HG02610 (cell line): ENCODE results near the gene HPD.

Experiments used
- ATAC-seq: cut with Tn5 transposase; IDR thresholded peaks from one replicate; pipeline ENCODE4 v1.9.1; 2021; ENCODE audit warnings: mild to moderate bottlenecking, moderate library complexity; ENCODE audit not compliant: unreplicated experiment

HPD gene

DNA sequence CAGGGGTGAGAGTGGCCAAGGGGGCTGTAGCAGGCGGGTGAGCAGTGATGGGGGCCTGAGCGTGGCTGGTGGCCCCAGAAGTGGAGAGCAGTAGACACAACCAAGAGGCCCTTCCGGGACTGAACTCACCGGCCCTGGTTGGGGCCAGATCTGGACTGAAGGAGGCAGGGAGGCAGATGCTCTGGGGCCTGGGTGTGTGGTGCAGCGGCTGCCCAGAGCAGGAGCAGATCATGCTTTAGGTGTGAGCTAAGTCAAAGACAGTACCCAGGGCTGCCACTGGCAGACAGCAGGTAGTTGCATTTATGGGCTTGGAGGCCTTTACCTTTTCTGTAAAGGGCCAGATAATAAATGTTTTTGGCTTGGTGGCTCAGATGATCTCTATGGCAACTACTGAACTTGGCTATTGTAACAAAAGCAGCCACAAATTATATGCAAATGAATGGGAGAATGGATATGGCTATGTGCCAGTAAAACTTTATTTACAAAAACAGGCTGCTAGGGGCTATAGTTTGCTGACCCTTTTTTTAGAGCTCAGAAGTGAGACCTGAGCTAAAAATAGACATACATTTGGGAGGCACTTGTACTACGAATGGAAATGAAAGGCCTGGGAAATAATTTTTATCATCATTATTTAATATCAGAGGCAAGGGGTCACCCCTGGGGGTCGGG is 29.3 kb downstream of the HPD start:
- no peak for ATAC-seq

DNA sequence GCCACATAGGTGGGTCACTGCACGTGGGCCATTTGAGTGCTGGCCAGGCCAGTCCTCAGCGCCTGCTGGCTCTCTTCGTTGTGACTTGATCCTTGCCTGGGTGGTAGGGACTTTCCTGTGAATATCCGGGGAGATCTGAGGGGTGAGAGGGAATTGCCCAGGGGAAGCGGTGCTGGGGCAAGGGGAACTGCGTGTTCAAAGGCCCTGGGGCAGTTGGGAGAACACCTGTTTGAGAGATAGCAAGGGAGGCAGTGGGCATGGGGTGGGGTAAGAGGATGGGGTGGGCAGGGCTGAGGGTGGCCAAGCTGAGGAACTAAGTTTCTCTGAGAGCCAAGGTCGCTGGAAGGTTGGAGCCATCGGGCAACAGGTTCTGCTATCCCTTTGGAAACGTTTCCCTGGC is 29.8 kb downstream of the HPD start:
- ATAC-seq = no peak

DNA sequence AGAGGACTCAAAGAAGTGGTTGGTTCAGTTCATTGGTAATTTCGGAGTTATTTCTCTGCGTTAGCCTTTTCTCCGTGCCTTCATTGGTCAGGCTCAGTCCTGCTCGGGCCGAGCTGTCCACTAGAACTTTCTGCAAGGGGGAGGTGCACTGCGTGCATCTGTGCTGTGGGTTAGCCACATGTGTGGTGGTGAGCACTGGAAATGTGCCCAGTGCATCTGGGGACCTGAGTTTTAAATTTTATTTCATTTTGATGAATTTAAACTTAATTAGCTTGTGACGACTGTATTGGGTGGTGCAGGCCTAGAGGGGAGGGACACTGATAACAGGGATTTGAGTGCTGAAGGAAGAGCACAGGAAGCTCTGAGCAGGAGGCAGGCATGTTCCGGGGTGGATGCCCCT is 30.4 kb downstream of the HPD start:
- no peak for ATAC-seq

DNA sequence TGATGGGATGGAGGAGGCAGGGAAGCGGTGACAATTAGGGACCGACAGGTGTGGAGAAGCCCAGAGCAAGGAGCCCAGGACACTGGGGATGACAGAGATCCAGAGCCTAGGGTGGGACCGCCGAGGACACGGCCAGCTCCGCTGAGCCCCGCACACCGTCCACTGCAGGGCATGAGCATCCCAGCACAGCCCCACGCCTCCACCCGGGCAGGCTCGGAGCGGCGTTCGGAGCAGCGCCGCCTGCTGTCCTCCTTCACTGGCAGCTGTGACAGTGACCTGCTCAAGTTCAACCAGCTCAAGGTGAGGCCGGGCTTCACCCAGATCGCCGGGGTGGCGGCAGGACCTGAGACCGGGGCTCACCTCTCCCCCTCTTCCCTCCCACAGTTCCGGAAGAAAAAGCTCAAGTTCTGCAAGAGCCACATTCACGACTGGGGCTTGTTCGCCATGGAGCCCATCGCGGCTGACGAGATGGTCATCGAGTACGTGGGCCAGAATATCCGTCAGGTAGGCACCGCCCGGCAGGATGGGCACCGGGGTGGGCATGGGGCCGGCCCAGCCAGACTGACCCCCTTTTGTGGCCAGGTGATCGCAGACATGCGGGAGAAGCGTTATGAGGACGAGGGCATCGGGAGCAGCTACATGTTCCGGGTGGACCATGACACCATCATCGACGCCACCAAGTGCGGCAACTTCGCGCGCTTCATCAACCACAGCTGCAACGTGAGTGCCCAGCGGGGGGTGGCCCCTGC is 31.1 kb downstream of the HPD start:
- ATAC-seq = no peak

DNA sequence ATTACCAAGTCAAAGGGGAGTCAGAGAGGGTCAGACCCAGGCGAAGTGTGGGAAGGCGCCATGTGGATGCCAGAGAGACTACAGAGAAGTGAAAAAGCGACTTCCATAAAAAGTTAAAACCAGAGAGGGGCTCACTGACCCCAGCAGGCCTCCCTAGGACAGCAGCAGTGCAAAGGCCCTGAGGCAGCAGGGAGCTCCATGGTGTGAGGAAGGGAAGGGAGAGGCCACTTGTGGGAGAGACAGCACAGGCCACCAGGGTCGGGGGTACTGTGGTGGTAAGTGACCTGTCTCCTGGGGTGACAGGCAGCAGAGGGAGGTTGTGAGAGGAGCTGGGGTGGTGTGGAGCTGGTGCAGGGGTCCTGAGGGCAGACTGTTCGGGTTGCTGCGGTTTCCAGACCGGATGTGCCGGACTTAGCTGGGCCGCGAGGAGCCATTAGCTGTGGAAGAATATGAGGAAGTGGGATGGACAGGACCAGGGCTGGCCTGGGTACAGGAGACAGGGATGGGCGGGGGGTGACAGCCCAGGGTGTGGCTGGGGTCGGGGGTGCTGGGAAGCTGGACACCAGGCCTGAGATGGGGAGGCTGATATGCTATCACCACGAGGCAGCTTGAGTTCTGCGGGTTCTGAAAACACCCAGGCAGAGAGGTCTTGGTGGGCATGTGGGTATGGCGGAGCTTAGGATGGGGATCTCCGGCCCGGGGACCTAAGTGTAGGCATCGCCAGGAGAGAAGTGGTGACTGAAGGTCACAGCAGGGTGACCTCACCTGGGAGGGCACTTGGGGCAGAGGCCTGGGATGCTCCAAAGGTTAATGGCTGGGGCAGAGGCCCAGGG is 32.1 kb downstream of the HPD start:
- no peak for ATAC-seq

DNA sequence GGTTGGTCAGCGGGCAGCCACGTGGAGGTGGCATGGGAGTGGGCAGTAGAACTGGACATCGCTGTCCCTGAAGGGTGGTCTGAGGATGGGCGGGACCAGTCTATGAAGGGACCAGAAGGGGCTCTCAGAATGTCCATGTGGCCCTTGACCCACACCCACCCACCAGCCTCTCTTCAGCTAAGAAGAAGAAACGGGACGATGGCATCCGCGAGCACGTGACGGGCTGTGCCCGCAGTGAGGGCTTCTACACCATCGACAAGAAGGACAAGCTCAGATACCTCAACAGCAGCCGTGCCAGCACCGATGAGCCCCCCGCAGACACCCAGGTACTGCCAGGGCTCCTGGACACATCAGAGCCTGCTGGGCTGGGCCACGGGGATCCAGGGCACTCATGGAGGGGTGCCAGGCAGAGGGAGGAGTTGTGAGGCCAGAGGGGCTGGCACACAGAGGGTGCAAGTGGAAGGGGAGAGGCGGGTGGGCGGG is 33.6 kb downstream of the HPD start:
- ATAC-seq = no peak

DNA sequence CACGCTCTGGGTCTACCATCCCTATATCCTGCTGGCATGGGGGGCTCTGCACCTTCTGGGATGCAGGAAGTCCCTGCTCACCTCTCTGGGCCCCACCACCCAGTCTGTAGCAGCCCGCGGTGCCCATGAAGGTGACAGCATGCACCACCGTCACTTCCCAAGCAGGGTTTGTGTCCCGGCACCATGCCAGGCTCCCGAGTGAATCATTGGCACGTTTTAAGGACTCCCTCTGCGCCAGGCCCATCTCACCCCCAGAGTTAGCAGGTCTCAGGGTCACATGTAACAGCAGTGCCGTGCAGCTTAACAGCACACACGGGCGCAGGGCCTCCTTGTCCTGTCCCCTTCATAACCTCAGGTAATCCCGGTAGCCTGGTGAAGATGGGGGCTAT is 34.9 kb downstream of the HPD start:
- ATAC-seq = no peak

DNA sequence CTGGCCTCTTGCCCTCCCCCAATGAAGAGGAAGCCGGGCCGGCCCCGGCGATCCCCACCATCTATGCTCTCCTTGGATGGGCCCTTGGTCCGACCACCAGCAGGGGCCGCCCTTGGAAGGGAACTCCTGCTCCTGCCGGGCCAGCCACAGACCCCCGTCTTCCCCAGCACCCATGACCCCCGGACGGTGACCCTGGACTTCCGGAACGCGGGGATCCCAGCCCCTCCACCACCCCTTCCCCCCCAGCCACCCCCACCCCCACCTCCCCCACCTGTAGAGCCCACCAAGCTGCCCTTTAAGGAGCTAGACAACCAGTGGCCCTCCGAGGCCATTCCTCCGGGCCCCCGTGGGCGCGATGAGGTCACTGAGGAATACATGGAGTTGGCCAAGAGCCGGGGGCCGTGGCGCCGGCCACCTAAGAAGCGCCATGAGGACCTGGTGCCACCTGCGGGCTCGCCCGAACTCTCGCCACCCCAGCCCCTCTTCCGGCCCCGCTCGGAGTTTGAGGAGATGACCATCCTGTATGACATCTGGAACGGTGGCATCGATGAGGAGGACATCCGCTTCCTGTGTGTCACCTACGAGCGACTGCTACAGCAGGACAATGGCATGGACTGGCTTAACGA is 35.4 kb downstream of the HPD start:
- no peak for ATAC-seq

DNA sequence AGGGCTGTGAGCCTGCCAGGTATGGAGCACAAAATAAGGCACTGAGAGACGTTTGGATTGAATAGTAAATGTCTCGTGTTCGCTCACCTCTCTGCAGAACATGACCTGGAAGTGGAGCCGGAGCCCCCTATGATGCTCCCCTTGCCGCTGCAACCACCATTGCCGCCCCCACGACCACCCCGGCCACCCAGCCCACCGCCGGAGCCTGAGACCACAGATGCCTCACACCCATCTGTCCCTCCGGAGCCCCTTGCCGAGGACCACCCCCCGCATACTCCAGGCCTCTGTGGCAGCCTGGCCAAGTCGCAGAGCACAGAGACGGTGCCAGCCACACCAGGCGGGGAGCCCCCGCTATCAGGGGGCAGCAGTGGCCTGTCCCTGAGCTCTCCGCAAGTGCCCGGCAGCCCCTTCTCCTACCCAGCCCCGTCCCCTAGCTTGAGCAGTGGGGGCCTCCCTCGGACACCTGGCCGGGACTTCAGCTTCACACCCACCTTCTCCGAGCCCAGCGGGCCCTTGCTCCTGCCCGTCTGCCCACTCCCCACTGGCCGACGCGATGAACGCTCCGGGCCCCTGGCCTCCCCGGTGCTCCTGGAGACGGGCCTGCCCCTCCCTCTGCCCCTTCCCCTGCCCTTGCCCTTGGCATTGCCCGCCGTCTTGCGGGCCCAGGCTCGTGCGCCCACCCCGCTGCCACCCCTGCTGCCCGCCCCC is 36.1 kb downstream of the HPD start:
- ATAC-seq = no peak

DNA sequence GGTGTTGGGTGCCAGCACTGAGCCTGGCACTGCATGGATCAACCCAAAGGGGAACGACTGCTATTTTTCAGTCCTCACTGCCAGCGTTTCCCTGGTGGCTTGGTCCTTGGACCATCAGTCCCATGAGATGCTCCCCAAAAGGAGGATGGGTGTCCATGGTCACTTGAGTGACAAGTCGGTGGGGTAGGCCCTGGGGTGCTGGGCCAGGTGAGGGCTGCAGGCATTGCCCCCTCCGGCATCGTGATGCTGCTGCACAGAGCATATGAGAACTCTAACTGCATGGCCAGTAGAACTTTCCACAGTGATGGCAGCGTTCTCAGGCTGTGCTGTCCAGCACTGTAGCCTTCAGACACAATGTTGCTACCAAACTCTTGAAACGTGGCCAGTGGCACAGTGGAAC is 38.6 kb downstream of the HPD start:
- ATAC-seq = no peak

DNA sequence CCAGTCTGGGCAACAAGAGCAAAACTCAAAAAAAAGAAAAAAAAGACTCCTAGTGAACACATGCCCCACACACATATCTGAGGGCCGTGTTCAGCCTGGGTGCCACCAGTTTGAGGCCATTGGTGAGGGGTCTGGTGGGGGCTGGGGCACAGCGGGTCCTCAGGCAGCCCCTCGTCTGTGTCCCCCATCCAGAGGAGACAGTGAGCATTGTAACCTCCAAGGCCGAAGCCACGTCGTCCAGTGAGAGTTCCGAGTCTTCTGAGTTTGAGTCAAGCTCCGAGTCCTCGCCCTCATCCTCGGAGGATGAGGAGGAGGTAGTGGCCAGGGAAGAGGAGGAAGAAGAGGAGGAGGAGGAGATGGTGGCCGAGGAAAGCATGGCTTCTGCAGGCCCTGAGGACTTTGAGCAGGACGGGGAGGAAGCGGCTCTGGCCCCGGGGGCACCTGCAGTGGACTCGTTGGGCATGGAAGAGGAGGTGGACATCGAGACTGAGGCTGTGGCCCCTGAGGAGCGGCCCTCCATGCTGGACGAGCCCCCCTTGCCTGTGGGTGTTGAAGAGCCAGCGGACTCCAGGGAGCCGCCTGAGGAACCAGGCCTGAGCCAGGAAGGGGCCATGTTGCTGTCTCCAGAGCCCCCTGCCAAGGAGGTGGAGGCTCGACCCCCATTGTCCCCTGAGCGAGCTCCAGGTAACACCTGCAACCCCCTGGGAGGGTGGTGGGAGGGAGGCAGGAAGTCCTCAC is 39.3 kb downstream of the HPD start:
- no peak for ATAC-seq

DNA sequence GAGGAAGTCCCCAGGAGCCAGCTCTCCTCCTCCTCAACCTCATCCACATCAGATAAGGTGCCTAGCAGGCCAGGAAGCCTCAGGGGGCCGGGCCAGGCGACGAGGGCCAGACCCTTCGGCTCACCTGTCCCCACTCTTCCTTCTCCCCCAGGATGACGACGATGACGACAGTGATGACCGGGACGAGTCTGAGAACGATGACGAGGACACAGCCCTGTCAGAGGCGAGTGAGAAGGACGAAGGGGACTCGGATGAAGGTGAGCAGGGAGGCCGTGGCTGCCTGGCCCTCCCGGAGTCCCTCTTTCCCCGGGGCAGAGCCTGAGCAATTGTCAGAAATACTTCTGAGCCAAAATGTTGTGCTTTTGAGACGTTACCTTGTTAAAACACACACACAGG is 41.0 kb downstream of the HPD start:
- no peak for ATAC-seq

DNA sequence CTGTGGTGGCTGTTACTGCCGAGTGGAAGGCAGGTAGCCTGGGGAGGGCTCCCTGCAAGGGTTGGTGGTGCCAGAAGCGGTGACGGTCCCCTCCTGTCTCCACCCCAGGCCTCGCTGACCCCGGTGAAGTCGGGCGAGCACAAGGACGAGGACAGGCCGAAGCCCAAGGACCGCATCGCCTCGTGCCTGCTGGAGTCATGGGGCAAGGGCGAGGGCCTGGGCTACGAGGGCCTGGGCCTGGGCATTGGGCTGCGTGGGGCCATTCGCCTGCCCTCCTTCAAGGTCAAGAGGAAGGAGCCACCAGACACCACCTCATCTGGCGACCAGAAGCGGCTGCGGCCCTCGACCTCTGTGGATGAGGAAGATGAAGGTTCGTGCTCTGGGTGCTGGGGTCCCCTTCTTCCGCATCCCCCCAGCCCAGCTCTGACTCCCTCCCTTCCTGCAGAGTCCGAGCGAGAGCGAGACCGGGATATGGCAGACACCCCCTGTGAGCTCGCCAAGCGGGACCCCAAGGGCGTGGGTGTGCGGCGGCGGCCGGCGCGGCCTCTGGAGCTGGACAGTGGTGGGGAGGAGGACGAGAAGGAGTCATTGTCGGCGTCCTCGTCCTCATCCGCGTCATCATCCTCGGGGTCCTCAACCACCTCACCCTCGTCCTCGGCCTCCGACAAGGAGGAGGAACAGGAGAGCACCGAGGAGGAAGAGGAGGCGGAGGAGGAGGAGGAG is 41.6 kb downstream of the HPD start:
- no peak for ATAC-seq

DNA sequence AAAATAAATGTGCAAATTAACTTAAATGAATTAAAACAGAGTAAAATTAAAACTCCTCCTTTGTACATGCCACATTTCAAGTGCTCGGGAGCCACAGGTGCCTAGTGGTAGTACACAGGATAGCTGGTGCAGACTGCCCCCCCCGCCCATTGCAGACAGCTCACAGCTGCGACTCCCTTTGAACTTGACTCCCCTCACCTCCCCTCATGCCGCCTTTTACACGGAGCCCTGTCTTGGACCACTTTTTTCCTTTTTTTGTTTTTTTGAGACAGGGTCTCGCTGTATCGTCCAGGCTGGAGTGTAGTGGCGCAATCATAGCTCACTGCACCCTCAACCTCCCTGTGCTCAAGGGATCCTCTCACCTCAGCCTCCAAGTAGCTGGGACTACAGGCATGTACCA is 43.4 kb downstream of the HPD start:
- ATAC-seq = no peak

DNA sequence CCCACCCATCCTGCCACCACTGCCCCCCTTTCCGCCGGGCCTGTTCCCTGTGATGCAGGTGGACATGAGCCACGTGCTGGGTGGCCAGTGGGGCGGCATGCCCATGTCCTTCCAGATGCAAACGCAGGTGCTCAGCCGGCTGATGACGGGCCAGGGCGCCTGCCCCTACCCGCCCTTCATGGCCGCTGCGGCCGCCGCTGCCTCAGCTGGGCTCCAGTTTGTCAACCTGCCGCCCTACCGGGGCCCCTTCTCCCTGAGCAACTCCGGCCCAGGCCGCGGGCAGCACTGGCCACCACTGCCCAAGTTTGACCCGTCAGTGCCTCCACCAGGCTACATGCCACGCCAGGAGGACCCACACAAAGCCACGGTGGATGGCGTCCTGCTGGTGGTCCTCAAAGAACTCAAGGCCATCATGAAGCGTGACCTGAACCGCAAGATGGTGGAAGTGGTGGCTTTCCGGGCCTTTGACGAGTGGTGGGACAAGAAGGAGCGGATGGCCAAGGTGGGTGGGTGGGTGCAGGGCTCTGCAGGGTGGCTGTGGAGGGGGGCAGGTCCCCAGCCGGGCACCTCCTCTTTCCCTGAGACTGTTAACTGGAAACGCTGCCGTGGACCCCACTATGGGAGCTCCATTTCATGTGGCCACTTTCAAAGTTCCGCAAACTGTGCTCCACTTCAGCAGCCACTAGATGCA is 44.1 kb downstream of the HPD start:
- no peak for ATAC-seq

DNA sequence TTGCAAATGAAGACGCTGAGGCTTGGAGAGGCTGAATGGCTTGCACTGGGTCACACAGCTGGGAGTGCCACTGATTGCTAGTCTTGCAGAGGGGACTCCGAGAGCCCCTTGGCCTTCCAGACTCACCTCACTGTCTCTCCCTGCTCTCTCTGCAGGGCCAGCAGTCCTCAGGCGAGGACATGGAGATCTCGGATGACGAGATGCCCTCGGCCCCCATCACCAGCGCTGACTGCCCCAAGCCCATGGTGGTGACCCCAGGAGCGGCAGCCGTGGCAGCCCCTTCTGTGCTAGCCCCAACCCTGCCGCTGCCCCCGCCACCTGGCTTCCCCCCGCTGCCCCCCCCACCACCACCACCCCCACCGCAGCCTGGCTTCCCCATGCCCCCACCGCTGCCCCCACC is 44.7 kb downstream of the HPD start:
- no peak for ATAC-seq

DNA sequence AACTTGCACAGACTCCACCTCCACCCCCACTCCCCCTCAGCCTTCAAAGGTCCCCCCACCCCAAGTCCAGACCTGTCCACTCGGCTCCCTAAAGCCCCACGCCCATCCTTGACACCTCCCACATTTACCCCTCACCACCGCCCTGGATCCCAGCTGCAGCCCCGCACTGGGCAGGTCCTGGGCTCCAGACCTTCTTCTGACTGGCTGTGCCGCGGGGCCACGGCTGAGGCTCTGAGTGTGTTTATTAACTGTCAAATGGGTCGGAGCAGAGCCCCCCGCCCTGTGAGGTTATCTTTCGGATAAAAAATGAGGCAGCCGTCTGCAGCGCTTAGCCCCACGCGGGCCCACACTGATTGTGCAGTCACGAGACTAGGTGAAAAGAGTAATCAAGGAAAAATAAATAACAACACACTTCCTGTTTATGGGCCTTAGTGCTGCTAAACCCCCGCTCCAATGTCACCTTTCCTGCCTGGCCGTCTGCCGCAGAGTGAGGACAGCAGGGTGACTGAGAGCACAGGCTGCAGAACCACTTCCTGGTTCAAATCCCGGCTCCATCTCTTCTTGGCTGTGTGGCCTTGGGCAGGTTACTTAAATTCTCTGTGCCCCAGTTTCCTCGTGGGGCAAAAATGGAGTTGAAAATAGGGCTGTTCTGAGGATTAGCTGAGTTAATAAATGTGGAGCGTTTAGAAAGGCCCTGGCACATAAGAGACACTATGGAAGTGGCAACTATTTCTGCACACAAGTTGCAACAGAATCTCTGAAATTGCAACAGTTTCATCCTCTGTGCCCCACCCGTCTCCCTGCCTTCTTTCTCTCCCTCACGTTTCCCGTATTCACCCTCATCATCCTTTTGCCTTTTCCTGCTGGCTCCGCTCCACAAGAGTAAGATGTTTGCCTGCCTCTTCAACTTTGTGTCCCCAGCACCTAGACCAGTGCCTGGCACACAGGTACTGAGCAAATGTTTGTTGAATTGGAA is 45.5 kb downstream of the HPD start:
- ATAC-seq = no peak
